Measurements from ENCODE around the gene NUDT4.

The NUDT4 gene

GRCh38 chr12:93402333-93403311, 24.9 kb downstream of the NUDT4 start:
- no peak for TF ChIP-seq CTCF (IDR thresholded peaks at IDR 0.05; ENCODE audit: low read depth, low read length)
- no peaks in the 10 kb centered on the region for H3K27me3 ChIP-seq (ENCODE audit: insufficient read depth, low read depth, severe bottlenecking)
- H3K9me3 ChIP-seq (ENCODE audit: severe bottlenecking): no peaks in the 10 kb centered on the region
- no peak overlapping the region for H3K4me3 ChIP-seq (ENCODE audit: low read depth, low read length)
- DNase-seq: no peak
- peaks cover 21% of the 10 kb centered on the region for H3K36me3 ChIP-seq
- H3K27ac ChIP-seq: no peak overlapping the region

- DNase-seq: no peak
- no peaks in the 10 kb centered on the region for H3K27me3 ChIP-seq (ENCODE audit: insufficient read depth, low read depth, severe bottlenecking)
- TF ChIP-seq CTCF (IDR thresholded peaks at IDR 0.05; ENCODE audit: low read depth, low read length): no peak
- H3K36me3 ChIP-seq: peaks cover 19% of the 10 kb centered on the region
- H3K27ac ChIP-seq: no peak overlapping the region
- no peak overlapping the region for H3K4me3 ChIP-seq (ENCODE audit: low read depth, low read length)
- H3K9me3 ChIP-seq (ENCODE audit: severe bottlenecking): no peaks in the 10 kb centered on the region
Observed at GRCh38 chr12:93403988-93404803, 26.5 kb downstream of the NUDT4 start.

GRCh38 chr12:93404961-93405849, 27.5 kb downstream of the NUDT4 start:
- no peak overlapping the region for H3K27ac ChIP-seq
- TF ChIP-seq CTCF (IDR thresholded peaks at IDR 0.05; ENCODE audit: low read depth, low read length): no peak
- no peaks in the 10 kb centered on the region for H3K27me3 ChIP-seq (ENCODE audit: insufficient read depth, low read depth, severe bottlenecking)
- DNase-seq: no peak
- H3K9me3 ChIP-seq (ENCODE audit: severe bottlenecking): no peaks in the 10 kb centered on the region
- H3K36me3 ChIP-seq: peaks cover 23% of the 10 kb centered on the region
- H3K4me3 ChIP-seq (ENCODE audit: low read depth, low read length): no peak overlapping the region

GRCh38 chr12:93407054-93407962, 29.6 kb downstream of the NUDT4 start:
- TF ChIP-seq CTCF (IDR thresholded peaks at IDR 0.05; ENCODE audit: low read depth, low read length): no peak
- DNase-seq: no peak

GRCh38 chr12:93407963-93408283, 30.2 kb downstream of the NUDT4 start:
- Histone ChIP-seq H3K9me3 (ENCODE audit: severe bottlenecking) (no peaks in the 10 kb centered on the region), H3K4me3 (ENCODE audit: low read depth, low read length) (no peak overlapping the region), H3K36me3 (peaks cover 32% of the 10 kb centered on the region), H3K27me3 (ENCODE audit: insufficient read depth, low read depth, severe bottlenecking) (no peaks in the 10 kb centered on the region), H3K27ac (no peak overlapping the region)
- TF ChIP-seq CTCF (IDR thresholded peaks at IDR 0.05; ENCODE audit: low read depth, low read length): no peak
- no peak for DNase-seq

More at GRCh38 chr12:93407054-93407962, 29.6 kb downstream of the NUDT4 start:
- H3K27ac ChIP-seq: no peak overlapping the region
- H3K4me3 ChIP-seq (ENCODE audit: low read depth, low read length): no peak overlapping the region
- no peaks in the 10 kb centered on the region for H3K27me3 ChIP-seq (ENCODE audit: insufficient read depth, low read depth, severe bottlenecking)
- peaks cover 37% of the 10 kb centered on the region for H3K36me3 ChIP-seq
- H3K9me3 ChIP-seq (ENCODE audit: severe bottlenecking): no peaks in the 10 kb centered on the region
